Fibroblast of pulmonary artery (primary cell): ENCODE measurements around the gene SNX2.

Source experiments
- DNase-seq: peaks from one replicate; pipeline ENCODE4 v3.0.0-alpha.2; 2010; ENCODE audit warnings: low read depth
- H3K4me3 ChIP-seq: replicated peaks from 2 replicates; pipeline ENCODE4 v1.5.1; 2011; ENCODE audit warnings: low read depth, mild to moderate bottlenecking, control low read depth, low read length, moderate library complexity
- TF ChIP-seq, protein P1 (sequence below): IDR thresholded peaks from 2 replicates; pipeline ENCODE4 v1.5.1; 2011; ENCODE audit warnings: mild to moderate bottlenecking, control low read depth, low read length, inconsistent platforms; ENCODE audit errors: missing control alignments

The SNX2 gene

DNA sequence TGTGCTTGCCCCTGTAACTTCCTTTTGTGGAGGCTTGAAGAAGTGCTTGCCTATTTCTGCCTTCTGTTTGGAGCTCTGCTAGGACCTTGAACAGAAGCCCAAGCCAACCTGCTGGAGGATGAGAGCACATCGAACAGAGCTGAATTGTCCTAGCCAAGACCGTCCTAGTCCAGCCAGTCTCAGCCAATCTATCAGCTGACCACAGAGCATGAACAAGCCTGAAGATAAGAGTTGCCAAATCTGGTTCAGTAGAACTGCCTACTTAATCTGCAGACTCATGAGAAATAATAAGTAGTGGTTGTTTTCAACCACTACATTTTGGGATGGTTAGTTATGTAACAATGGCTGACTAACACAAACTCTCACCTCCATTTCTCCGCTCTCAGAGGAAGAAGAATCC, 4.4 kb upstream of the SNX2 start:
- H3K4me3 ChIP-seq, result no peak overlapping the region
- DNase-seq, result peak; percentile 42
- TF ChIP-seq, protein P1, sequence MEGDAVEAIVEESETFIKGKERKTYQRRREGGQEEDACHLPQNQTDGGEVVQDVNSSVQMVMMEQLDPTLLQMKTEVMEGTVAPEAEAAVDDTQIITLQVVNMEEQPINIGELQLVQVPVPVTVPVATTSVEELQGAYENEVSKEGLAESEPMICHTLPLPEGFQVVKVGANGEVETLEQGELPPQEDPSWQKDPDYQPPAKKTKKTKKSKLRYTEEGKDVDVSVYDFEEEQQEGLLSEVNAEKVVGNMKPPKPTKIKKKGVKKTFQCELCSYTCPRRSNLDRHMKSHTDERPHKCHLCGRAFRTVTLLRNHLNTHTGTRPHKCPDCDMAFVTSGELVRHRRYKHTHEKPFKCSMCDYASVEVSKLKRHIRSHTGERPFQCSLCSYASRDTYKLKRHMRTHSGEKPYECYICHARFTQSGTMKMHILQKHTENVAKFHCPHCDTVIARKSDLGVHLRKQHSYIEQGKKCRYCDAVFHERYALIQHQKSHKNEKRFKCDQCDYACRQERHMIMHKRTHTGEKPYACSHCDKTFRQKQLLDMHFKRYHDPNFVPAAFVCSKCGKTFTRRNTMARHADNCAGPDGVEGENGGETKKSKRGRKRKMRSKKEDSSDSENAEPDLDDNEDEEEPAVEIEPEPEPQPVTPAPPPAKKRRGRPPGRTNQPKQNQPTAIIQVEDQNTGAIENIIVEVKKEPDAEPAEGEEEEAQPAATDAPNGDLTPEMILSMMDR, result no peak

DNA sequence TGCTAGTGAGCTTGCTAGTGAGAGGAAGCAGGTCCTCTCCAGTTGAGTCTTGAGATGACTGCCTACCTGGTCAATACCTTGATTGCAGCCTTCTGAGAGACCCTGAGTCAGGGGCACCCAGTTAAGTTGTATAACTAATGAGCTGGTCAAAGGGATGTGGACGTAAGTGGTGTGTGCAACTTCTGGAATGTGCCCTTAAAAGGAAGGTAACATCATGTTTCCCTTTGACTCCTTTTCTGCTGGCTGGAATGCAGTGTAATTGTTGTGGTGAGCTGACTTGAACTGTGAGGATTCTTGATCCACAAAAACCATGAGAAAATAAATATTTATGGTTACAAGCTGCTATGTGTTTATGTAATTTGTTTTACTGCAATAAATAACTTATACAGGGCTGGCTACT, 2.4 kb upstream of the SNX2 start:
- DNase-seq, result peak; percentile 77
- TF ChIP-seq, protein P1, result no peak
- H3K4me3 ChIP-seq, result no peak overlapping the region

DNA sequence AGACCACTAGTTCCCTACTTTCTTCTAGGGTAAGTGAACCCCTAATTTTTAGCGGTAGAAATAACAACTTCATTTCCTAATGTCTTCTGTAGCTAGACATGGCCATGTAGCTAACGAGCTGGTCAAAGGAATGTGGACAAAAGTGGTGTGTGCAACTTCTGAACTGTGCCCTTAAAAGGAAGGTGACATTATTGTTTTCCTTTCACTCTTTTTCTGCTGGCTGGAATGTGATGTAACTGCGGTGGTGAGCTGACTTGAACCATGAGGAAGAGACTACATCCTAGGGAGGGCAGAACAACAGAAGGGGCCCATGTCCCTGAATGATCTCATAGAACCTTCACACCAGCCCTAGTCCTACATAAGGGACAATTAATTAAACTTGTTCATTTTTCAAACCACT, 1.3 kb upstream of the SNX2 start:
- DNase-seq, result peak; percentile 19
- TF ChIP-seq, protein P1, result no peak
- no peak overlapping the region for H3K4me3 ChIP-seq

DNA sequence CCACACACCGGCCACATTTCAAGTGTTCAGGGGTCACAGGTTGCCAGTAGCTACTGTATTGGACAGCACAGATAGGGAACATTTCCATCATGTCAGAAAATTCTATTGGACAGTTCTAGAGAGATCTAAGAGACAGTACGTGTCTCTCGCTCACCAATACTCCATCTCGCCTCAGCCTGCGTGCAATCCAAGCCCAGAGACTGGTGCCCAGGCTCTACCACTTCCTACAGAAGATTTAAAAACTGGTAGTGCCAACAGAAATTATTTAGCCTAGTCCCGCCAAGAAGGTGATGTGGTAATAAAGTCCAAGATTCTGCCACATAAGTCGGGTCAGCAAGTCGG, 390 bp upstream of the SNX2 start:
- H3K4me3 ChIP-seq, result peak overlapping the region; percentile 52
- no peak for DNase-seq
- TF ChIP-seq, protein P1, result no peak

DNA sequence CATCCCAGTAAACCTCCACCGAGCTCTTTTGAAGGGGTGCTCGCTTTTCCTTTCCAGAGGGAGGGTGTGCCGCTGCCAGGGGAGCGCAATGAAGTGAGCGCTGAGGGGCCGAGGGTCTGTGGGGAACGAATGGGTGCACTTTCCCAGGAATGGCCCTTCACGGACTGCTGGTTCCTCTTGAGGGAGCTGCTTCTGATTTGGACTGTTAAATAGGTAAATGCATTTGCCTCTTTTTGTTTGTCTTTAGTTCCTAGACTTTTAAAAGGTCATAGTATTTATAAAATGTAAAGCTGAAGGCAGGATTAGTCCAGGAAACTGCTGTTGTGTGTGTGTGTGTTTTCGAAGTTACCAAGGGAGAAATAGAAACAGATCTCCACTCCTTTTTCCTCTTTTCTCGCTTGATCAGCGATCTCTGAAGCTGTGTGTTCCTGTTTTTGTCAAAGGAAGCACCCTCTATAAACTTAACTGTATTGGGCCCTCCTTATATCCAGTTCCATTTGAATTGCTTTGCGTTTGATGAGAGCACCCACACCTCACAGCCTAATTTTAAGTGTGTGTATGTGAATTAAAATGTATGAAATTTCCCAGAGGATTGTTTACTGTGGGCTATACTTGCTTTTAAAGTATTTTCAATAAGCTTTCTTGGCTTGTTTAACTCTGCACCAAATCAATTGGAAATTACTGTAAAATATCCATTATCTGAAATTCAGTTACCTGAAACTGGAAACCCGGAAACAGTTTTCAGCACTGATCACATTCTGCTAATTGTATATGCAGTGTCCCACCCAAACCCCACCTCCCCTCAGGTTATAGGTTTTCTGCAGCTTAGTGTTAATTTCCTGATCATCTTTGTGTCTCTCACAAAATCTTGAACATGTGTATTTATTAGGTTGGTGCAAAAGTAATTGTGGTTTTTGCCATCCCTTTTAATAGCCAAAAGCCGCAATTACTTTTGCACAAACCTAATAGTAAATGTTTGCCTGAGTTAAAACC, 966 bp downstream of the SNX2 start:
- TF ChIP-seq, protein P1, result no peak
- DNase-seq, result peak; percentile 30
- peak overlapping the region; percentile 99 for H3K4me3 ChIP-seq

DNA sequence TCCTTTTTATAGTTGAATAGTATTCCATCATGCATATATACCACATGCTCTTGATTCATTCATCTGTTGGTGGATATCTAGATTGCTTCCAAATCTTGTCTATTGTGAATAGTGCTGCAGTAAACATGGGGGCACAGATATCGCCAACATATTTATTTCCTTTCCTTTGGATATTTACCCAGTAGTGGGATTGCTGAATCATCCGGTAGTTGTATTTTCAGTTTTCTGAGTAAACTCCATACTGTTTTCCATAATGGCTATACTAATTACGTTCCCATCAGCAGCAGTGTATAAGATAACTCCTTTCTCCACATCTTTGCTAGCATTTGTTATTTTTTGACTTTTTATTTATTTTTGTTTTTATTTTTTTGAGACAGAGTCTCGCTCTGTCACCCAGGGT, 3.3 kb downstream of the SNX2 start:
- no peak overlapping the region for H3K4me3 ChIP-seq
- TF ChIP-seq, protein P1, result no peak
- DNase-seq, result no peak

DNA sequence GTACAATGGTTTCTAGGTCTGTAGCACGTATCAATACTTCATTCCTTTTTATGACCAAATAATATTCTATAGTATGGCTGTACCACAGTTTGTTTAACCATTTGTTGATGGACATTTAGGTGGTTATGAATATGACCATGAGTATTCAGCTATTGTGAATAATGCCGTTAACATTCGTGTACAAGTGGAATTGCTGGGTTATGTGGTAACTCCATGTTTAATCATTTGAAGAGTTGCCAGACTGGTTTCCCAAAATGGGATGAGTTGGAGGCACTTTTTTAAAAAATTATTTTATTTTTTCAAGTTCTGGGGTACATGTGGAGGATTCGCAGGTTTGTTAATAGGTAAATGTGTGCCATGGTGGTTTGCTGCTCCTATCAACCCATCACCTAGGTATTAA, 4.6 kb downstream of the SNX2 start:
- TF ChIP-seq, protein P1, result no peak
- no peak for DNase-seq

More for the DNA sequence above, 4.6 kb downstream of the SNX2 start:
- H3K4me3 ChIP-seq, result no peak overlapping the region
